ENCODE results near the gene RING1. TPM values are rescaled to one million over a fixed set of nuclear protein-coding genes. Genes with fewer than 3 reads are reported as not detected.
A peak's percentile ranks its signal among the peaks of the same experiment; 100 is the strongest.

RING1 gene
- total RNA-seq, 1 donor from 2014 or later = 61.2 TPM

- no peak for TF ChIP-seq CTCF (conservative IDR thresholded peaks at IDR 0.05)
- H3K27me3 Mint-ChIP-seq (ENCODE audit: low read depth) = peaks cover 48% of the 10 kb centered on the region
- H3K4me1 Mint-ChIP-seq = peaks cover 29% of the 10 kb centered on the region
- no peak for DNase-seq (ENCODE audit: low read depth, low spot score)
- H3K36me3 Mint-ChIP-seq (ENCODE audit: low read depth) = peaks cover 2% of the 10 kb centered on the region
- H3K27ac Mint-ChIP-seq (ENCODE audit: unreplicated experiment) = no peak overlapping the region
- H3K9me3 Mint-ChIP-seq = peaks cover 7% of the 10 kb centered on the region
- H3K4me3 Mint-ChIP-seq = no peak overlapping the region
Measured at GRCh38 chr6:33187809-33188208, 20.5 kb upstream of the RING1 start.

- TF ChIP-seq CTCF (conservative IDR thresholded peaks at IDR 0.05) = no peak
- H3K4me1 Mint-ChIP-seq = peaks cover 35% of the 10 kb centered on the region
Measured at GRCh38 chr6:33189164-33189563, 19.1 kb upstream of the RING1 start.

GRCh38 chr6:33189625-33190448 lies 18.5 kb upstream of the RING1 start:
- Mint-ChIP-seq H3K27me3 (ENCODE audit: low read depth) (peaks cover 54% of the 10 kb centered on the region), H3K4me1 (peaks cover 35% of the 10 kb centered on the region), H3K27ac (ENCODE audit: unreplicated experiment) (no peak overlapping the region), H3K9me3 (no peaks in the 10 kb centered on the region), H3K36me3 (ENCODE audit: low read depth) (peaks cover 4% of the 10 kb centered on the region), H3K4me3 (peak overlapping the region; percentile 17)
- no peak for TF ChIP-seq CTCF (conservative IDR thresholded peaks at IDR 0.05)
- DNase-seq (ENCODE audit: low read depth, low spot score) = no peak

More at GRCh38 chr6:33189164-33189563, 19.1 kb upstream of the RING1 start:
- Mint-ChIP-seq H3K27me3 (ENCODE audit: low read depth) (peaks cover 57% of the 10 kb centered on the region), H3K36me3 (ENCODE audit: low read depth) (peaks cover 2% of the 10 kb centered on the region), H3K27ac (ENCODE audit: unreplicated experiment) (no peak overlapping the region), H3K9me3 (peaks cover 4% of the 10 kb centered on the region), H3K4me3 (no peak overlapping the region)
- no peak for DNase-seq (ENCODE audit: low read depth, low spot score)

- H3K4me3 Mint-ChIP-seq = peak overlapping the region; percentile 31
- H3K4me1 Mint-ChIP-seq = peaks cover 40% of the 10 kb centered on the region
- H3K27me3 Mint-ChIP-seq (ENCODE audit: low read depth) = peaks cover 53% of the 10 kb centered on the region
- TF ChIP-seq CTCF (conservative IDR thresholded peaks at IDR 0.05) = no peak
- no peak for DNase-seq (ENCODE audit: low read depth, low spot score)
- no peaks in the 10 kb centered on the region for H3K9me3 Mint-ChIP-seq
- H3K27ac Mint-ChIP-seq (ENCODE audit: unreplicated experiment) = no peak overlapping the region
- peaks cover 11% of the 10 kb centered on the region for H3K36me3 Mint-ChIP-seq (ENCODE audit: low read depth)
Measured at GRCh38 chr6:33190504-33191107, 17.7 kb upstream of the RING1 start.

- Mint-ChIP-seq H3K27ac (ENCODE audit: unreplicated experiment) (no peak overlapping the region), H3K27me3 (ENCODE audit: low read depth) (peaks cover 52% of the 10 kb centered on the region), H3K4me3 (peak overlapping the region; percentile 72), H3K4me1 (peaks cover 50% of the 10 kb centered on the region), H3K36me3 (ENCODE audit: low read depth) (peaks cover 15% of the 10 kb centered on the region), H3K9me3 (no peaks in the 10 kb centered on the region)
- DNase-seq (ENCODE audit: low read depth, low spot score) = no peak
- TF ChIP-seq CTCF (conservative IDR thresholded peaks at IDR 0.05) = no peak
Measured at GRCh38 chr6:33191383-33192104, 16.8 kb upstream of the RING1 start.
